ENCODE results near the gene FAM180B. TPM values are rescaled to one million over a fixed set of nuclear protein-coding genes. Genes with fewer than 3 reads are reported as not detected.

Gene FAM180B
- total and polyA plus RNA-seq, 2 of the 8 experiments (the other 6 are each of a cell fraction or from before 2014, with no cell fraction given), result 0.09 TPM; not detected in 1

- Histone ChIP-seq H3K9ac (replicated peaks in 1 of 4; ENCODE audit: extremely low read depth in 1 of 4, low read depth in 3 of 4, low read length in 3 of 4) (no peak overlapping the region), H3K4ac (replicated peaks; ENCODE audit: insufficient read length, low read depth, low read length) (no peak overlapping the region), H2BK120ac (replicated peaks; ENCODE audit: low read depth, low read length) (no peak overlapping the region), H3K79me2 (ENCODE audit: control insufficient read depth in 1 of 2, insufficient read depth in 2 of 2, low read length in 2 of 2) (peaks cover 0 to 13% of the 10 kb centered on the region in 2 experiments; a peak in 2 of 4 replicates), H3K4me2 (ENCODE audit: insufficient read depth in 1 of 2, low read depth in 2 of 2, low read length in 2 of 2) (no peak overlapping the region), H4K5ac (ENCODE audit: insufficient read length, low read depth, low read length) (no peak overlapping the region), H2BK20ac (ENCODE audit: low read length) (no peak overlapping the region), H3K27ac (ENCODE audit: low read depth, low read length) (no peak overlapping the region), H2BK15ac (ENCODE audit: low read length) (no peak overlapping the region), H3K4me3 (ENCODE audit: extremely low read depth in 1 of 4, insufficient read depth in 2 of 4, low read depth in 3 of 4, low read length in 4 of 4) (no peak overlapping the region), H3K9me3 (ENCODE audit: insufficient read depth in 2 of 2, low read depth in 1 of 2, low read length in 1 of 2) (no peaks in the 10 kb centered on the region), H3K18ac (ENCODE audit: extremely low read depth, low read length) (no peak overlapping the region), H2AFZ (ENCODE audit: low read length) (no peak overlapping the region), H2AK5ac (ENCODE audit: low read depth, low read length) (no peak overlapping the region), H4K20me1 (replicated peaks in 1 of 2; ENCODE audit: control insufficient read depth in 1 of 2, insufficient read depth in 2 of 2, low read length in 2 of 2) (peaks cover 0 to 8% of the 10 kb centered on the region in 2 experiments), H3K4me1 (replicated peaks in 1 of 4; ENCODE audit: control insufficient read depth in 3 of 4, insufficient read depth in 4 of 4, low read length in 3 of 4) (no peaks in the 10 kb centered on the region), H3K27me3 (replicated peaks in 1 of 4; ENCODE audit: control insufficient read depth in 3 of 4, extremely low read depth in 1 of 4, insufficient read depth in 3 of 4, low read length in 3 of 4) (no peaks in the 10 kb centered on the region), H4K91ac (replicated peaks; ENCODE audit: insufficient read length, low read length) (no peak overlapping the region), H2BK5ac (ENCODE audit: low read depth, low read length) (no peak overlapping the region), H3K23me2 (ENCODE audit: low read depth, low read length) (no peaks in the 10 kb centered on the region), H3K14ac (ENCODE audit: insufficient read length) (no peak overlapping the region), H2BK12ac (ENCODE audit: low read depth, low read length) (no peak overlapping the region), H3K36me3 (ENCODE audit: control insufficient read depth in 2 of 4, insufficient read depth in 4 of 4, low read length in 3 of 4) (peaks cover 11 to 38% (median 23%) of the 10 kb centered on the region in 4 experiments), H3K23ac (ENCODE audit: insufficient read length) (no peak overlapping the region), H3K79me1 (ENCODE audit: low read depth, low read length) (peaks cover 8% of the 10 kb centered on the region; the same call in 1 of the 2 replicates), H4K8ac (ENCODE audit: extremely low read depth, insufficient read depth, low read length) (no peak overlapping the region), H3K56ac (replicated peaks; ENCODE audit: insufficient read length, low read depth, low read length) (no peak overlapping the region)
- POLR2A ChIA-PET (ENCODE audit: partially characterized antibody), result interaction anchor here (0.6 to 6.6 kb wide), 9 partner anchors 7 to 183 kb away, joined by 3 to 83 read pairs (median 3); partner anchors contain the start of genes CELF1, KBTBD4 and NDUFS3
- DNase-seq (ENCODE audit: low read depth in 1 of 2, low spot score in 2 of 2) (no peak), FAIRE-seq (no peak)
- TF ChIP-seq GTF2F1 (IDR thresholded peaks at IDR 0.05; ENCODE audit: borderline replicate concordance, low read depth, low read length) (no peak), NRF1 (IDR thresholded peaks at IDR 0.05; ENCODE audit: low read depth, low read length) (no peak), ZNF274 (IDR thresholded peaks at IDR 0.05; ENCODE audit: borderline replicate concordance, extremely low read depth, low read length) (no peak), SIX5 (IDR thresholded peaks at IDR 0.05; ENCODE audit: low read depth, low read length) (no peak), CBX5 (IDR thresholded peaks at IDR 0.05; ENCODE audit: low read depth, low read length) (no peak)
- CTCF ChIA-PET (ENCODE audit: partially characterized antibody), result interaction anchor here (0.6 to 2.0 kb wide), 2 partner anchors 10 to 47 kb away, joined by 3 to 5 read pairs; no protein-coding TSS in a partner anchor
- 98% methylated on average over 3 of the region's 3 CpGs; no CpG with 5 or more reads in 1 of the 2 experiments for WGBS, 2 experiments (ENCODE audit: extremely low coverage in 1 of 2, insufficient coverage in 1 of 2, insufficient read length in 1 of 2, insufficient replicate concordance in 2 of 2, low coverage in 1 of 2, low lambda C conversion rate in 2 of 2, missing lambda C conversion rate in 1 of 2)
Measured at GRCh38 chr11:47570651-47571356, 15.7 kb upstream of the FAM180B start.
